Prostate gland (tissue), 2 donors: ENCODE results near the gene USP17L15. TPM values are rescaled to one million over a fixed set of nuclear protein-coding genes. Genes with fewer than 3 reads are reported as not detected.
A peak's percentile ranks its signal among the peaks of the same experiment; 100 is the strongest.
"Not testable (repeated sequence)": the region's sequence is repeated elsewhere in the genome, so short reads cannot be mapped to it uniquely, and the experiment has no call there.

Source experiments
- DNase-seq: peaks from one replicate; pipeline ENCODE4 v3.0.0-alpha.2; 2019; ENCODE audit warnings: low spot score
- H3K27ac ChIP-seq, 2 donors: fragments of 200-600 bp; sonication (generic); 2 replicates each; pipeline ENCODE4 v1.5.1; 2017 to 2019
- H3K27me3 ChIP-seq: fragments of 200-600 bp; sonication (generic); replicated peaks from 2 replicates; pipeline ENCODE4 v1.5.1; 2019; ENCODE audit not compliant: insufficient read depth
- H3K36me3 ChIP-seq, 2 donors: fragments of 200-600 bp; sonication (generic); 1 replicate in 1 of 2; 2 replicates in 1 of 2; pipeline versions ENCODE4 v1.5.1 to v1.8.1; 2017 to 2019
- H3K4me1 ChIP-seq: fragments of 200-600 bp; sonication (generic); replicated peaks from 2 replicates; pipeline ENCODE4 v1.5.1; 2019
- H3K4me3 ChIP-seq, 2 donors: fragments of 200-600 bp; sonication (generic); 2 replicates each; pipeline ENCODE4 v1.5.1; 2017 to 2019
- H3K9me3 ChIP-seq: fragments of 200-600 bp; sonication (generic); 2 replicates; pipeline ENCODE4 v1.5.1; 2017
- WGBS: methylation state at CpG from one replicate; pipeline ENCODE4 v1.1.5; 2018; 5-methylcytosine and 5-hydroxymethylcytosine counted together
- intact Hi-C: fragments of 100-400 bp; cut with DNase I; formaldehyde crosslinking; loops from one replicate; pipeline ENCODE4 v1.14.2; 2022
- total RNA-seq, 2 donors: library from RNA; depleted of rRNA; stranded (reverse); fragments of >200 nt; gene quantifications; one replicate each; pipeline ENCODE4 v1.1.0, GENCODE V29; 2016

USP17L15 gene, protein sequence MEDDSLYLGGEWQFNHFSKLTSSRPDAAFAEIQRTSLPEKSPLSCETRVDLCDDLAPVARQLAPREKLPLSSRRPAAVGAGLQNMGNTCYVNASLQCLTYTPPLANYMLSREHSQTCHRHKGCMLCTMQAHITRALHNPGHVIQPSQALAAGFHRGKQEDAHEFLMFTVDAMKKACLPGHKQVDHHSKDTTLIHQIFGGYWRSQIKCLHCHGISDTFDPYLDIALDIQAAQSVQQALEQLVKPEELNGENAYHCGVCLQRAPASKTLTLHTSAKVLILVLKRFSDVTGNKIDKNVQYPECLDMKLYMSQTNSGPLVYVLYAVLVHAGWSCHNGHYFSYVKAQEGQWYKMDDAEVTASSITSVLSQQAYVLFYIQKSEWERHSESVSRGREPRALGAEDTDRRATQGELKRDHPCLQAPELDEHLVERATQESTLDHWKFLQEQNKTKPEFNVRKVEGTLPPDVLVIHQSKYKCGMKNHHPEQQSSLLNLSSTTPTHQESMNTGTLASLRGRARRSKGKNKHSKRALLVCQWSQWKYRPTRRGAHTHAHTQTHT
- total RNA-seq = not detected

DNA sequence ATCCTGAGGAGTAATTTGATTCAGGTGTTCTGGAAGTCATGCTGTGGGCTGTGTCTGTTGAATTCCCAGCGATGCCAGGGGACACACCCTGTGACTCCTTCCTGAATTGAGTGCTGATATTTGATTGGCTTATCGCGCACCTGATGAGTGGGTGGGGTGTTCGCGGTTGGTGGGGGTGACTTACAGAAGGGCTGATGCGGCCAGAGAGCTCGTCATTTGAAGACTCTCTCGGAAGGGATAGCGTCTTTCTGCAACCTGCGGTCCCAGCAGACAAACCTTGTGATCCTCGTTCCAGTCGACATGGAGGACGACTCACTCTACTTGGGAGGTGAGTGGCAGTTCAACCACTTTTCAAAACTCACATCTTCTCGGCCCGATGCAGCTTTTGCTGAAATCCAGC is at the start of gene USP17L15:
Gene USP17L15 (plus strand): TSS at position 301 of the 400 bp plus-strand sequence. CDS start 0 bp downstream, at position 301.
- H3K27ac ChIP-seq, H3K4me1 ChIP-seq, H3K36me3 ChIP-seq, H3K27me3 ChIP-seq, intact Hi-C loops, DNase-seq, H3K9me3 ChIP-seq, H3K4me3 ChIP-seq: not testable (repeated sequence)
- no CpG with 5 or more reads among the region's 15 CpGs for WGBS

DNA sequence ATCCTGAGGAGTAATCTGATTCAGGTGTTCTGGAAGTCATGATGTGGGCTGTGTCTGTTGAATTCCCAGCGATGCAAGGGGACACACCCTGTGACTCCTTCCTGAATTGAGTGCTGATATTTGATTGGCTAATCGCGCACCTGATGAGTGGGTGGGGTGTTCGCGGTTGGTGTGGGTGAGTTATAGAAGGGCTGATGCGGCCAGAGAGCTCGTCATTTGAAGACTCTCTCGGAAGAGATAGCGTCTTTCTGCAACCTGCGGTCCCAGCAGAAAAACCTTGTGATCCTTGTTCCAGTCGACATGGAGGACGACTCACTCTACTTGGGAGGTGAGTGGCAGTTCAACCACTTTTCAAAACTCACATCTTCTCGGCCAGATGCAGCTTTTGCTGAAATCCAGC is 23.8 kb upstream of the USP17L15 start, which contains the start of gene USP17L10:
Gene USP17L10 (plus strand): TSS at position 301 of the 400 bp plus-strand sequence. CDS start 0 bp downstream, at position 301.
- DNase-seq, intact Hi-C loops, H3K4me1 ChIP-seq, H3K36me3 ChIP-seq, H3K27me3 ChIP-seq, H3K9me3 ChIP-seq, H3K27ac ChIP-seq, H3K4me3 ChIP-seq: not testable (repeated sequence)
- WGBS = no CpG with 5 or more reads among the region's 13 CpGs

DNA sequence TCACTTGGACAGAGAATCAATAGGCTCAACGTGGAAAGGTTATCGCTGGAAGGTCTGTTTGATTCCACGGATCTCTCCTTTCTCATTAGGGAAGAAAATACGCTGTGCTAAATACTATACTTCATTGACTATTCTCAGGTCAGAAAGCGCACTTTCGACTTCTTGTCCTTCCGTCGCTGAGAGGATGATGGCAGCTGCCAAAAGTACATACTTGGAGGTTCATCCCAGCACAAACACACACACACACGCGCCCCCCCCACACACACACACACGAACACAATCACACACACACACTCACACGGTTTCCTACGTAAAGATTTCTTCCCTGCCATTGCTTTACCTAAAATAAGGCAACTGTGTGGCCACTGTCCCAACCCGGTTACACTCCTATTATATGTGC is 19.5 kb upstream of the USP17L15 start:
- H3K4me3 ChIP-seq, H3K9me3 ChIP-seq, intact Hi-C loops, H3K27ac ChIP-seq, H3K27me3 ChIP-seq, H3K36me3 ChIP-seq, H3K4me1 ChIP-seq: not testable (repeated sequence)
- WGBS = 76% methylated on average over 9 of the region's 14 CpGs
- peak; percentile 2 for DNase-seq

DNA sequence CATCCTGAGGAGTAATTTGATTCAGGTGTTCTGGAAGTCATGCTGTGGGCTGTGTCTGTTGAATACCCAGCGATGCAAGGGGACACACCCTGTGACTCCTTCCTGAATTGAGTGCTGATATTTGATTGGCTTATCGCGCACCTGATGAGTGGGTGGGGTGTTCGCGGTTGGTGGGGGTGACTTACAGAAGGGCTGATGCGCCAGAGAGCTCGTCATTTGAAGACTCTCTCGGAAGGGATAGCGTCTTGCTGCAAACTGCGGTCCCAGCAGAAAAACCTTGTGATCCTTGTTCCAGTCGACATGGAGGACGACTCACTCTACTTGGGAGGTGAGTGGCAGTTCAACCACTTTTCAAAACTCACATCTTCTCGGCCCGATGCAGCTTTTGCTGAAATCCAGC is 19.1 kb upstream of the USP17L15 start, which contains the start of gene USP17L11:
Gene USP17L11 (plus strand): TSS at position 301 of the 400 bp plus-strand sequence. CDS start 0 bp downstream, at position 301.
- DNase-seq, intact Hi-C loops, H3K27ac ChIP-seq, H3K27me3 ChIP-seq, H3K4me1 ChIP-seq, H3K36me3 ChIP-seq, H3K4me3 ChIP-seq, H3K9me3 ChIP-seq: not testable (repeated sequence)
- no CpG with 5 or more reads among the region's 14 CpGs for WGBS

DNA sequence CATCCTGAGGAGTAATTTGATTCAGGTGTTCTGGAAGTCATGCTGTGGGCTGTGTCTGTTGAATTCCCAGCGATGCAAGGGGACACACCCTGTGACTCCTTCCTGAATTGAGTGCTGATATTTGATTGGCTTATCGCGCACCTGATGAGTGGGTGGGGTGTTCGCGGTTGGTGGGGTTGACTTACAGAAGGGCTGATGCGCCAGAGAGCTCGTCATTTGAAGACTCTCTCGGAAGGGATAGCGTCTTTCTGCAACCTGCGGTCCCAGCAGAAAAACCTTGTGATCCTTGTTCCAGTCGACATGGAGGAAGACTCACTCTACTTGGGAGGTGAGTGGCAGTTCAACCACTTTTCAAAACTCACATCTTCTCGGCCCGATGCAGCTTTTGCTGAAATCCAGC is 14.3 kb upstream of the USP17L15 start, which contains the start of gene USP17L12:
Gene USP17L12 (plus strand): TSS at position 301 of the 400 bp plus-strand sequence. CDS start 0 bp downstream, at position 301.
- H3K4me1 ChIP-seq, H3K27me3 ChIP-seq, H3K4me3 ChIP-seq, DNase-seq, intact Hi-C loops, H3K9me3 ChIP-seq, H3K27ac ChIP-seq, H3K36me3 ChIP-seq: not testable (repeated sequence)
- WGBS = no CpG with 5 or more reads among the region's 13 CpGs

DNA sequence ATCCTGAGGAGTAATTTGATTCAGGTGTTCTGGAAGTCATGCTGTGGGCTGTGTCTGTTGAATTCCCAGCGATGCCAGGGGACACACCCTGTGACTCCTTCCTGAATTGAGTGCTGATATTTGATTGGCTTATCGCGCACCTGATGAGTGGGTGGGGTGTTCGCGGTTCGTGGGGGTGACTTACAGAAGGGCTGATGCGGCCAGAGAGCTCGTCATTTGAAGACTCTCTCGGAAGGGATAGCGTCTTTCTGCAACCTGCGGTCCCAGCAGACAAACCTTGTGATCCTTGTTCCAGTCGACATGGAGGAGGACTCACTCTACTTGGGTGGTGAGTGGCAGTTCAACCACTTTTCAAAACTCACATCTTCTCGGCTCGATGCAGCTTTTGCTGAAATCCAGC is 9.6 kb upstream of the USP17L15 start, which contains the start of gene USP17L13:
Gene USP17L13 (plus strand): TSS at position 301 of the 400 bp plus-strand sequence. CDS start 0 bp downstream, at position 301.
- no CpG with 5 or more reads among the region's 14 CpGs for WGBS

DNA sequence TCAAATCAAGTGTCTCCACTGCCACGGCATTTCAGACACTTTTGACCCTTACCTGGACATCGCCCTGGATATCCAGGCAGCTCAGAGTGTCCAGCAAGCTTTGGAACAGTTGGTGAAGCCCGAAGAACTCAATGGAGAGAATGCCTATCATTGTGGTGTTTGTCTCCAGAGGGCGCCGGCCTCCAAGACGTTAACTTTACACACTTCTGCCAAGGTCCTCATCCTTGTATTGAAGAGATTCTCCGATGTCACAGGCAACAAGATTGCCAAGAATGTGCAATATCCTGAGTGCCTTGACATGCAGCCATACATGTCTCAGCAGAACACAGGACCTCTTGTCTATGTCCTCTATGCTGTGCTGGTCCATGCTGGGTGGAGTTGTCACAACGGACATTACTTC is 3.9 kb upstream of the USP17L15 start:
- H3K4me1 ChIP-seq, H3K27me3 ChIP-seq, H3K36me3 ChIP-seq, intact Hi-C loops, H3K9me3 ChIP-seq, H3K4me3 ChIP-seq, H3K27ac ChIP-seq: not testable (repeated sequence)
- 92% methylated on average over 5 of the region's 8 CpGs for WGBS
- DNase-seq = peak; percentile 2

More for the DNA sequence above, 9.6 kb upstream of the USP17L15 start, which contains the start of gene USP17L13:
- H3K4me1 ChIP-seq, DNase-seq, H3K36me3 ChIP-seq, intact Hi-C loops, H3K4me3 ChIP-seq, H3K9me3 ChIP-seq, H3K27me3 ChIP-seq, H3K27ac ChIP-seq: not testable (repeated sequence)

DNA sequence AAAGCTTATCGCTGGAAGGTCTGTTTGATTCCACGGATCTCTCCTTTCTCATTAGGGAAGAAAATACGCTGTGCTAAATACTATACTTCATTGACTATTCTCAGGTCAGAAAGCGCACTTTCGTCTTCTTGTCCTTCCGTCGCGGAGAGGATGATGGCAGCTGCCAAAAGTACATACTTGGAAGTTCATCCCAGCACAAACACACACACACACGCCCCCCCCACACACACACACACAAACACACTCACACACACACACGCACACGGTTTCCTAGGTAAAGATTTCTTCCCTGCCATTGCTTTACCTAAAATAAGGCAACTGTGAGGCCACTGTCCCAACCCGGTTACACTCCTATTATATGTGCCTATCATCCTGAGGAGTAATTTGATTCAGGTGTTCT is 4.3 kb downstream of the USP17L15 start:
- H3K4me1 ChIP-seq, H3K9me3 ChIP-seq, intact Hi-C loops, DNase-seq, H3K27me3 ChIP-seq, H3K27ac ChIP-seq, H3K4me3 ChIP-seq, H3K36me3 ChIP-seq: not testable (repeated sequence)
- WGBS = no CpG with 5 or more reads among the region's 12 CpGs

DNA sequence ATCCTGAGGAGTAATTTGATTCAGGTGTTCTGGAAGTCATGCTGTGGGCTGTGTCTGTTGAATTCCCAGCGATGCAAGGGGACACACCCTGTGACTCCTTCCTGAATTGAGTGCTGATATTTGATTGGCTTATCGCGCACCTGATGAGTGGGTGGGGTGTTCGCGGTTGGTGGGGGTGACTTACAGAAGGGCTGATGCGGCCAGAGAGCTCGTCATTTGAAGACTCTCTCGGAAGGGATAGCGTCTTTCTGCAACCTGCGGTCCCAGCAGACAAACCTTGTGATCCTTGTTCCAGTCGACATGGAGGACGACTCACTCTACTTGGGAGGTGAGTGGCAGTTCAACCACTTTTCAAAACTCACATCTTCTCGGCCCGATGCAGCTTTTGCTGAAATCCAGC is 9.4 kb downstream of the USP17L15 start, which contains the start of gene USP17L17:
Gene USP17L17 (plus strand): TSS at position 301 of the 400 bp plus-strand sequence. CDS start 0 bp downstream, at position 301.
- intact Hi-C loops, H3K27ac ChIP-seq, H3K36me3 ChIP-seq, H3K9me3 ChIP-seq, DNase-seq, H3K4me1 ChIP-seq, H3K27me3 ChIP-seq, H3K4me3 ChIP-seq: not testable (repeated sequence)
- WGBS = 93% methylated on average over 14 of the region's 14 CpGs

DNA sequence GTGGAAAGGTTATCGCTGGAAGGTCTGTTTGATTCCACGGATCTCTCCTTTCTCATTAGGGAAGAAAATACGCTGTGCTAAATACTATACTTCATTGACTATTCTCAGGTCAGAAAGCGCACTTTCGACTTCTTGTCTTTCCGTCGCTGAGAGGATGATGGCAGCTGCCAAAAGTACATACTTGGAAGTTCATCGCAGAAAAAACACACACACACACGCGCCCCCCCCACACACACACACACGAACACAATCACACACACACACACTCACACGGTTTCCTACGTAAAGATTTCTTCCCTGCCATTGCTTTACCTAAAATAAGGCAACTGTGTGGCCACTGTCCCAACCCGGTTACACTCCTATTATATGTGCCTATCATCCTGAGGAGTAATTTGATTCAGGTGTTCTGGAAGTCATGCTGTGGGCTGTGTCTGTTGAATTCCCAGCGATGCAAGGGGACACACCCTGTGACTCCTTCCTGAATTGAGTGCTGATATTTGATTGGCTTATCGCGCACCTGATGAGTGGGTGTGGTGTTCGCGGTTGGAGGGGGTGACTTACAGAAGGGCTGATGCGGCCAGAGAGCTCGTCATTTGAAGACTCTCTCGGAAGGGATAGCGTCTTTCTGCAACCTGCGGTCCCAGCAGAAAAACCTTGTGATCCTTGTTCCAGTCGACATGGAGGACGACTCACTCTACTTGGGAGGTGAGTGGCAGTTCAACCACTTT is 13.9 kb downstream of the USP17L15 start, which contains the start of gene USP17L18:
Gene USP17L18 (plus strand): TSS at position 678 of the 728 bp plus-strand sequence. CDS start 0 bp downstream, at position 678.
- 95% methylated on average over 16 of the region's 26 CpGs for WGBS
- H3K4me3 ChIP-seq, H3K27me3 ChIP-seq, H3K27ac ChIP-seq, H3K4me1 ChIP-seq, intact Hi-C loops, H3K9me3 ChIP-seq, H3K36me3 ChIP-seq: not testable (repeated sequence)
- peak; percentile 8 for DNase-seq

DNA sequence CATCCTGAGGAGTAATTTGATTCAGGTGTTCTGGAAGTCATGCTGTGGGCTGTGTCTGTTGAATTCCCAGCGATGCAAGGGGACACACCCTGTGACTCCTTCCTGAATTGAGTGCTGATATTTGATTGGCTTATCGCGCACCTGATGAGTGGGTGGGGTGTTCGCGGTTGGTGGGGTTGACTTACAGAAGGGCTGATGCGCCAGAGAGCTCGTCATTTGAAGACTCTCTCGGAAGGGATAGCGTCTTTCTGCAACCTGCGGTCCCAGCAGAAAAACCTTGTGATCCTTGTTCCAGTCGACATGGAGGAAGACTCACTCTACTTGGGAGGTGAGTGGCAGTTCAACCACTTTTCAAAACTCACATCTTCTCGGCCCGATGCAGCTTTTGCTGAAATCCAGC is 18.9 kb downstream of the USP17L15 start, which contains the start of gene USP17L19:
Gene USP17L19 (plus strand): TSS at position 301 of the 400 bp plus-strand sequence. CDS start 0 bp downstream, at position 301.
- H3K27me3 ChIP-seq, intact Hi-C loops, H3K27ac ChIP-seq, H3K9me3 ChIP-seq, H3K4me3 ChIP-seq, DNase-seq, H3K36me3 ChIP-seq, H3K4me1 ChIP-seq: not testable (repeated sequence)
- no CpG with 5 or more reads among the region's 13 CpGs for WGBS
